Naive thymus-derived CD4-positive, alpha-beta T cell (primary cell): ENCODE measurements around the gene LPCAT4. TPM values are rescaled to one million over a fixed set of nuclear protein-coding genes. Genes with fewer than 3 reads are reported as not detected.

Source experiments
- ATAC-seq: fragments of 150-1000 bp; cut with Tn5 transposase; 2 replicates; pipeline ENCODE4 v1.10.0; 2021; ENCODE audit warnings: mild to moderate bottlenecking, moderate library complexity
- CTCF ChIA-PET: fragments of 350-600 bp; sonication (Branson Sonifier 250); formaldehyde crosslinking; loops from one replicate; lab custom pipeline; 2021; ENCODE audit warnings: antibody characterized with exemption; lab: Charles Lee
- POLR2A ChIA-PET: fragments of 350-600 bp; sonication (Branson Sonifier 250); formaldehyde crosslinking; loops from one replicate; lab custom pipeline; 2021; ENCODE audit warnings: antibody characterized with exemption, inconsistent platforms; lab: Charles Lee
- DNase-seq, 9 donors: peaks; one replicate each; pipeline versions ENCODE4 v3.0.0 to v3.0.0-alpha.2; 2020 to 2022; ENCODE audit warnings: mixed read lengths in 1 of 9
- H3K27ac ChIP-seq: one replicate; pipeline ENCODE4 v1.7.0; 2013; ENCODE audit warnings: mild to moderate bottlenecking, low read depth, low read length, moderate library complexity
- H3K27me3 ChIP-seq, 2 donors: one replicate each; pipeline ENCODE4 v1.7.0; 2013; ENCODE audit warnings: low read length in 2 of 2, mild to moderate bottlenecking in 2 of 2, moderate library complexity in 2 of 2; ENCODE audit not compliant: control insufficient read depth in 2 of 2, insufficient read depth in 2 of 2
- H3K36me3 ChIP-seq, 3 experiments: 1 replicate in 2 of 3; 2 replicates in 1 of 3; pipeline ENCODE4 v1.7.0; 2013; ENCODE audit warnings: low read length in 3 of 3, mild to moderate bottlenecking in 3 of 3, moderate library complexity in 1 of 3; ENCODE audit not compliant: insufficient read depth in 3 of 3, control insufficient read depth in 2 of 3
- H3K4me1 ChIP-seq, 2 donors: one replicate each; pipeline ENCODE4 v1.7.0; 2013; ENCODE audit warnings: low read length in 2 of 2, mild to moderate bottlenecking in 2 of 2, moderate library complexity in 1 of 2; ENCODE audit not compliant: control insufficient read depth in 2 of 2, insufficient read depth in 2 of 2
- H3K4me3 ChIP-seq: 2 replicates; pipeline ENCODE4 v1.7.0; 2013; ENCODE audit warnings: mild to moderate bottlenecking, low read length
- H3K9me3 ChIP-seq, 3 experiments: 1 replicate in 2 of 3; 2 replicates in 1 of 3; pipeline ENCODE4 v1.7.0; 2013; ENCODE audit warnings: low read length in 3 of 3; ENCODE audit not compliant: control insufficient read depth in 2 of 3
- H3K27ac Mint-ChIP-seq, 9 donors: one replicate each; pipeline ENCODE4 v1.8.0; 2020 to 2022; ENCODE audit warnings: mixed read lengths in 9 of 9, mild to moderate bottlenecking in 8 of 9, moderate library complexity in 5 of 9, inconsistent platforms in 2 of 9
- H3K27me3 Mint-ChIP-seq, 5 donors: one replicate each; pipeline ENCODE4 v1.8.0; 2021 to 2022; ENCODE audit warnings: mixed read lengths in 5 of 5, mild to moderate bottlenecking in 1 of 5
- H3K36me3 Mint-ChIP-seq, 5 donors: one replicate each; pipeline ENCODE4 v1.8.0; 2020 to 2022; ENCODE audit warnings: mixed read lengths in 5 of 5, mild to moderate bottlenecking in 3 of 5, inconsistent platforms in 1 of 5
- H3K4me1 Mint-ChIP-seq, 7 donors: one replicate each; pipeline ENCODE4 v1.8.0; 2020 to 2022; ENCODE audit warnings: mixed read lengths in 7 of 7, mild to moderate bottlenecking in 3 of 7, inconsistent platforms in 1 of 7
- H3K4me3 Mint-ChIP-seq, 10 donors: one replicate each; pipeline ENCODE4 v1.8.0; 2020 to 2022; ENCODE audit warnings: mild to moderate bottlenecking in 10 of 10, mixed read lengths in 10 of 10, moderate library complexity in 6 of 10, inconsistent platforms in 2 of 10
- H3K9me3 Mint-ChIP-seq, 11 donors: one replicate each; pipeline ENCODE4 v1.8.0; 2020 to 2022; ENCODE audit warnings: mixed read lengths in 11 of 11, mild to moderate bottlenecking in 4 of 11, inconsistent platforms in 1 of 11, moderate library complexity in 1 of 11
- intact Hi-C, 2 donors: fragments of 100-400 bp; cut with micrococcal nuclease; formaldehyde crosslinking; loops; one replicate each; pipeline ENCODE4 v1.15.1; 2023
- polyA plus RNA-seq, 2 donors: library from polyadenylated mRNA; unstranded; fragments of 300-500 nt; fragmentation: Illumina TruSeq; gene quantifications; one replicate each; pipeline ENCODE4 v1.2.3, GENCODE V29; 2021
- total RNA-seq, 6 experiments: library from RNA in 5 of 6; stranded (reverse) in 5 of 6; gene quantifications; 1 replicate in 5 of 6; 2 replicates in 1 of 6; pipeline ENCODE4 v1.2.3 and lab custom pipeline; 2021 to 2026

Gene LPCAT4
- total and polyA plus RNA-seq, 7 experiments from 2014 or later, result 10.8 to 95.5 (median 46.5) TPM

DNA sequence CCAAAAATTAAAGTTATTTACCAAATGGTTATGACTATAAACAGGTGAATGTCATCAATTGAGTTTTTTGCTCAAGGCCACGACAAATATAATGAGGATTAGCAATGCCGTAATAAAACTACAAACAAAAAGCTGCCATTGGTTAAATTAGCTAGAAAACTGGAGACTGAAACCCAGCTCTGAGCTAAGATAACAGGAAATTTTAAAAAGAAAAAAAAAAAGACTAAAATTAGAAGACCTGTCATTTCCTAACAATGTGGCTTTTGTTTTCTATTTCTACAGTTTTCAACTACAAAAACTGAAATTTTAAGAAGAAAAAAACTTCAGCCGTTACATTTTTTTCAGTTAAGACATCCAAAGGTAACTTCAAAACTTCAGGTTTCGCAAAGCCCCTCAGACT, 39.1 kb downstream of the LPCAT4 start:
- no peaks in the 10 kb centered on the region for H3K9me3 Mint-ChIP-seq

DNA sequence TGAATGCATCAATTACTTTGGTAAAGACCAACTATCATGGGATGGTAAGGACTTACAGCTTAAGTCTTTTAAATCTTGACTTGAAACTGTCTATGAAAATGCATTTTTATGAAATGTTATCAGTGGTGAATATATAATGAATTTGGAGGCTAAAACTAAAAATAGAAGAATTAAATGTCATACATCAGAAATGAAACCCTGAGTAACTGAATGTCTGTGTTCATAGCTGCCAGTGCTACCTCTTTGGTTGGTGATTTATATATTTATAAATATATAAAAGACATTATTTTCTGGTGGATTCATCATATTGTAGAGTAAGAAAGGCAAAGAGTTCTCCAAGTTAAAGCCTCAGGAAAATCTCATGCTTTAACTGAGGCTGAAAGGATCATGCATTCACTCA, 41.6 kb downstream of the LPCAT4 start:
- CTCF ChIA-PET, result interaction anchor here (1.1 to 1.4 kb wide), 2 partner anchors 17 to 116 kb away, joined by 3 to 4 read pairs; partner anchors contain the start of genes KATNBL1, NOP10 and NUTM1
- H3K4me3 Mint-ChIP-seq, result peak overlapping the region in 5 of 10 donors; percentile 10 to 78 (median 30)
- H3K27ac Mint-ChIP-seq, result peak overlapping the region in 7 of 9 donors; percentile 17 to 95 (median 64)
- peaks cover 46 to 93% (median 61%) of the 10 kb centered on the region in 7 donors for H3K4me1 Mint-ChIP-seq
- intact Hi-C loops, result loop anchor here in 1 of 2 donors (1.0 kb wide), 1 partner anchor 9 kb away; no protein-coding TSS in a partner anchor
- no peaks in the 10 kb centered on the region for H3K27me3 Mint-ChIP-seq
- H3K36me3 Mint-ChIP-seq, result peaks cover 0 to 11% (median 4%) of the 10 kb centered on the region in 5 donors
- Histone ChIP-seq H3K27me3 (no peaks in the 10 kb centered on the region), H3K36me3 (no peaks in the 10 kb centered on the region), H3K9me3 (no peaks in the 10 kb centered on the region), H3K4me1 (peaks cover 0 to 48% of the 10 kb centered on the region in 2 donors), H3K4me3 (no peak overlapping the region), H3K27ac (no peak overlapping the region)
- DNase-seq (no peak), ATAC-seq (no peak)
- POLR2A ChIA-PET, result interaction anchor here (0.7 to 10.9 kb wide), 5 partner anchors 11 to 25 kb away, joined by 3 to 151 read pairs (median 4); partner anchors contain the start of genes NOP10, NUTM1 and SLC12A6
- no peaks in the 10 kb centered on the region for H3K9me3 Mint-ChIP-seq

More for the DNA sequence above, 39.1 kb downstream of the LPCAT4 start:
- H3K36me3 Mint-ChIP-seq, result peaks cover 0 to 4% (median 2%) of the 10 kb centered on the region in 5 donors
- H3K4me3 ChIP-seq, result peak overlapping the region; percentile 30
- DNase-seq, result peak in 3 of 9 donors; percentile 19 to 36 (median 25)
- no peaks in the 10 kb centered on the region for H3K36me3 ChIP-seq
- H3K4me3 Mint-ChIP-seq, result peak overlapping the region; percentile 59 to 80 (median 72)
- no peaks in the 10 kb centered on the region for H3K27me3 ChIP-seq
- CTCF ChIA-PET, result interaction anchor here (0.6 to 4.4 kb wide), 11 partner anchors 9 to 163 kb away, joined by 3 to 30 read pairs (median 6); partner anchors contain the start of genes LPCAT4, NOP10, NUTM1 and SLC12A6
- intact Hi-C loops, result loop anchor here (1.0 kb wide), 2 partner anchors 9 to 10 kb away; partner anchors contain the start of gene SLC12A6 (in 2 of the 2)
- H3K27me3 Mint-ChIP-seq, result no peaks in the 10 kb centered on the region
- H3K9me3 ChIP-seq, result no peaks in the 10 kb centered on the region
- POLR2A ChIA-PET, result interaction anchor here (0.6 to 4.7 kb wide), 9 partner anchors 9 to 254 kb away, joined by 4 to 82 read pairs (median 6); partner anchors contain the start of genes LPCAT4, NOP10, NUTM1 and SLC12A6
- peaks cover 40 to 96% (median 70%) of the 10 kb centered on the region in 7 donors for H3K4me1 Mint-ChIP-seq
- H3K27ac Mint-ChIP-seq, result peak overlapping the region; percentile 75 to 98 (median 91)
- no peak for ATAC-seq
- peak overlapping the region; percentile 65 for H3K27ac ChIP-seq
- H3K4me1 ChIP-seq, result peaks cover 14 to 57% of the 10 kb centered on the region in 2 donors

GRCh38 chr15:34324933-34325332, 42.1 kb downstream of the LPCAT4 start:
- Mint-ChIP-seq H3K27me3 (no peaks in the 10 kb centered on the region), H3K27ac (peak overlapping the region in 5 of 9 donors; percentile 22 to 93 (median 48)), H3K4me3 (peak overlapping the region in 4 of 10 donors; percentile 10 to 78 (median 38)), H3K36me3 (peaks cover 0 to 11% (median 8%) of the 10 kb centered on the region in 5 donors), H3K4me1 (peaks cover 42 to 93% (median 61%) of the 10 kb centered on the region in 7 donors), H3K9me3 (no peaks in the 10 kb centered on the region)
- Histone ChIP-seq H3K27me3 (no peaks in the 10 kb centered on the region), H3K36me3 (no peaks in the 10 kb centered on the region), H3K9me3 (no peaks in the 10 kb centered on the region), H3K27ac (no peak overlapping the region), H3K4me1 (peaks cover 0 to 44% of the 10 kb centered on the region in 2 donors), H3K4me3 (no peak overlapping the region)
- ChIA-PET POLR2A (interaction anchor here (0.7 to 10.9 kb wide), 5 partner anchors 11 to 25 kb away, joined by 3 to 151 read pairs (median 4); partner anchors contain the start of genes NOP10, NUTM1 and SLC12A6), CTCF (interaction anchor here (1.4 kb wide), 1 partner anchor 18 kb away, joined by 4 read pairs; the partner anchor contains the start of genes NOP10 and NUTM1)
- no peak for DNase-seq
- intact Hi-C loops, result loop anchor here in 1 of 2 donors (1.0 kb wide), 1 partner anchor 9 kb away; no protein-coding TSS in a partner anchor
- ATAC-seq, result no peak

DNA sequence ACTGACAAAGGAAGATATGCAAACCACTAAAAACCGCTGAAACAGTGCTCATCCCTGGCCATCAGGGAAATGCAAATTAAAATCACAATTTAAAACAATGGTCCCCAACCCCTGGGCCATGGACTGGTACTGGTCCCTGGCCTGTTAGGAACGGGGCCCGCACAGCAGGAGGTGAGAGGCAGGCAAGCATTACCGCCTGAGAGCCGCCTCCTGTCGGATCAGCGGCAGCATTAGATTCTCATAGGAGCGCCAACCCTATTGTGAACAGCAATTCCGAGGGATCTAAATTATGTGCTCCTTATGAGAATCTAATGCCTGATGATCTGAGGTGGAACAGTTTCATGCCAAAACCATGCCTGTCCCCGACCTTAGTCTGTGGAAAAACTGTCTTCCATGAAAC, 43.8 kb downstream of the LPCAT4 start:
- Mint-ChIP-seq H3K4me3 (peak overlapping the region in 1 of 10 donors; percentile 48), H3K36me3 (peaks cover 0 to 11% (median 7%) of the 10 kb centered on the region in 5 donors), H3K27me3 (no peaks in the 10 kb centered on the region), H3K4me1 (peaks cover 41 to 92% (median 58%) of the 10 kb centered on the region in 7 donors), H3K9me3 (no peaks in the 10 kb centered on the region), H3K27ac (peak overlapping the region in 2 of 9 donors; percentile 20 to 43)
- H3K36me3 ChIP-seq, result no peaks in the 10 kb centered on the region
- CTCF ChIA-PET, result interaction anchor here (0.6 kb wide), 1 partner anchor 45 kb away, joined by 3 read pairs; no protein-coding TSS in a partner anchor
- peaks cover 0 to 27% of the 10 kb centered on the region in 2 donors for H3K4me1 ChIP-seq
- no peaks in the 10 kb centered on the region for H3K27me3 ChIP-seq
- no peaks in the 10 kb centered on the region for H3K9me3 ChIP-seq
- no peak overlapping the region for H3K27ac ChIP-seq
- POLR2A ChIA-PET, result interaction anchor here (10.9 kb wide), 1 partner anchor 13 kb away, joined by 151 read pairs; the partner anchor contains the start of gene SLC12A6
- ATAC-seq, result no peak
- H3K4me3 ChIP-seq, result no peak overlapping the region
- no peak for DNase-seq
- intact Hi-C loops, result no loop called here

GRCh38 chr15:34318277-34319079, 48.5 kb downstream of the LPCAT4 start:
- Mint-ChIP-seq H3K4me3 (peak overlapping the region; percentile 92 to 99 (median 97)), H3K27ac (peak overlapping the region; percentile 91 to 99 (median 95)), H3K4me1 (peaks cover 36 to 85% (median 62%) of the 10 kb centered on the region in 7 donors), H3K27me3 (no peaks in the 10 kb centered on the region), H3K36me3 (peaks cover 10 to 25% (median 17%) of the 10 kb centered on the region in 5 donors), H3K9me3 (no peaks in the 10 kb centered on the region)
- peak in 4 of 9 donors; percentile 29 to 38 (median 36) for DNase-seq
- no peaks in the 10 kb centered on the region for H3K27me3 ChIP-seq
- intact Hi-C loops, result loop anchor here (1.0 to 5.0 kb wide), 5 partner anchors 10 to 49 kb away; partner anchors contain the start of genes LPCAT4 (in 1 of the 2) and SLC12A6 (in 1 of the 2)
- peak; percentile 83 for ATAC-seq
- ChIA-PET POLR2A (interaction anchor here (0.6 to 10.9 kb wide), 9 partner anchors 10 to 269 kb away, joined by 3 to 151 read pairs (median 4); partner anchors contain the start of genes GOLGA8B, LPCAT4, NOP10 and NUTM1), CTCF (interaction anchor here (1.0 to 2.5 kb wide), 3 partner anchors 9 to 49 kb away, joined by 3 to 15 read pairs (median 6); partner anchors contain the start of genes LPCAT4 and SLC12A6)
- H3K36me3 ChIP-seq, result peaks cover 0 to 5% (median 0%) of the 10 kb centered on the region in 3 experiments
- peaks cover 0 to 24% of the 10 kb centered on the region in 2 donors for H3K4me1 ChIP-seq
- peak overlapping the region; percentile 76 for H3K27ac ChIP-seq
- no peaks in the 10 kb centered on the region for H3K9me3 ChIP-seq
- peak overlapping the region; percentile 71 for H3K4me3 ChIP-seq
